Right kidney (tissue), 1 donor: ENCODE data around the gene PXT1.
A peak's percentile ranks its signal among the peaks of the same experiment; 100 is the strongest.
"Not testable (repeated sequence)": the region's sequence is repeated elsewhere in the genome, so short reads cannot be mapped to it uniquely, and the experiment has no call there.

Experiments used
- DNase-seq: peaks from one replicate; pipeline ENCODE4 v3.0.0-alpha.2; 2016

PXT1 gene

DNA sequence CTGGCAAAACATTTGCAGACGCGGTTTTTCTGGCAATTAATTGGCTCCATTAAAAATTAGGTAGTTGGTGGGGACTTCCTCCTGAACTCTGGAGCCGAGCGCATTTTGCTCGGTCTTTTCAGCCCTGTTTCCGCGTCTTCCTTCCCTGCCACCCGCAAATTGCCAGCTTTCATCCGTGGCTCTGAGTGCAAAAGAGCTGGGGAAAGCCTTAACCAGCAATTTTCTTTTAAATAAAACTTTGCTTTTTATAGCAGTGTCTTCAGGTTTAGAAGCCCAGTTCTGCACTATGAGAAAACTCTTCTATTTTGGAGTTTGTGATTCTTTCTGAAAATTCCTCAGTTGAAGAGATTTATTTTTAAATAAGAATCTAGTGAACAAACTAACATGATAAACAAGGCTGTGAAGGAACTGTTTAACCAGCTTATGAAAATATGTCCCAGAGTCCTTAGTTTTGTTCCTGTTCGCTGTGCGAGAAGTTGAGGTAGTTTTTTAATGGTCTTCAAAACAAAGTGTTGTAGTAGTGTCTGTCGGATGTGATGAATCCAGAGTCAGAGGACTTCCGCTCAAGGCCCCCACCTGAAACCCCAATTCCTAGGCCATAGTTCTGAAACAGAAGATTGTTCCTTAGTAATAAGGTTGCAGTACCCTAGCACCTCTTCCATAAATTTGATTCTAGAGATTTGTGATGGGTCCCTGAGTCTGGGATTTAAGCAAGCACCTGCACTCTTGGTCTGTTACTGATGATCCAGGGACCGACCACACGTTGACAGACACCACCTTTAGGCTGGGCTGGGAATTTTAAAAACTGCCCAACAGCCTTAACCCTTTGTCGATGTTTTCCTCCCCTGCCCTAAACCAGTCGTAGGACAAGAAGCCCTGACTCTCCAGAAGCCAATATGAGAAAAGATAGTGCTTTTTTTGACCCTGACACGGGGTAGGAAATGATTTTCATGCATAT lies 1.1 kb upstream of the PXT1 start:
- peak; percentile 38 for DNase-seq

DNA sequence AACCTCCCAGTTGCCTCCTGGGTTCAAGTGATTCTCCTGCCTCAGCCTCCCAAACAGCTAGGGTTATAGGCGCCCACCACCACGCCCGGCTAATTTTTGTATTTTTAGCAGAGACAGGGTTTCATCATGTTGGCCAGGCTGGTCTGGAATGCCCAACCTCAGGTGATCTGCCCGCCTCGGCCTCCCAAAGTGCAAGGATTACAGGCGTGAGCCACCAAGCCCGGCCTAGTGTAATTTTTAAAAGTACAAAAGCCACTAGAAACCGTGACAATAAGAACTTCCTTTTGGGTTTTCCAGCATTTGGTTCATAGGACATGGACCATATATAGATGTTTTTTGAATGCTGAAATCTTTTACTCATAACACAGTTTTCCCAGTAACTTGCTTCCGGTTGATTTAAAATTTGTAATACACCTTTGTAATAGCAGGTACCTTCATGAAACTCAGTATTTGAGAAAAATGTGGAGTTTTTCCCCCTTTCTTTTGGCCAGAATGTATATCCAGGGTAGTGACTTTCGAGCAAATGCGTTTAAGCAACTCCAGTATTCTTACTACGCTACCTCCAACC lies 467 bp downstream of the PXT1 start:
- DNase-seq, result no peak

- DNase-seq, result peak; percentile 19
Measured at GRCh38 chr6:36441307-36441894, 1.3 kb downstream of the PXT1 start.

DNA sequence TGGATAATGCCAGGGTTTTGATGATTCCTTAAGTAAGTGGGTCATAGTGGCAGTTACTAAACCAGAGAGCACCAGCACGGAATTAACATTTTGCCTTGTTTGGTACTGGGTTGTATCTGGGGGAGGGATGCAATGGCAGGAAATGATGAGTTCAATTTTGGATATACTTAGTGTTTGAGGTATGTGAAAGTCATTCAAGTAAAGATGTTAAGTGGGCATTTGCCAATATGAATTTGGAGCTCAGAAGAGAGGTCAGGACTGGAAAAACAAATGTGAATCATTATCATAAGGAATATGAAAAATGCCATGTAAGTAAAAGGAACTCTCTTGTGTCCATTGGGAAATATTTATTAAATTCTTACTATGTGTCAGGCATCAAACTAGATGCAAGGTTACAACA lies 6.2 kb downstream of the PXT1 start:
- DNase-seq, result no peak

GRCh38 chr6:36432151-36432671 lies 10.4 kb downstream of the PXT1 start:
- no peak for DNase-seq

- no peak for DNase-seq
Measured at GRCh38 chr6:36431197-36431596, 11.5 kb downstream of the PXT1 start.

DNA sequence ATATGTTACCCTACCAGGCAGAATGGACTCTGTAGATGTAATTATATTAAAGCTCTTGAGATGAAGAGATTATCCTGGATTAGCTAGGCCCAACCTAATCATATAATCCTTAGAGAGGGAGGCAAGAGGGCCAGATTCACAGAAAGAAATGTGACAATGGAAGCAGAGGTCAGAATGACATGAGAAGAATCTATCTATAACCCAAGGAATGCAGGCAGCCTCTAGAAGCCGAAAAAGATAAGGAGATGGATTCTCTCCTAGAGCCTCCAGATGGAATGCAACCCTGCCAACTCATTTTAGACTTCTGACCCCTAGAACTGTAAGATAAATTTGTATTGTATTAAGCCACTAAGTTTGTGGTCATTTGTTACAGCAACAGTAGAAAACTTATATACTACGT lies 12.3 kb downstream of the PXT1 start:
- no peak for DNase-seq

GRCh38 chr6:36428911-36429310 lies 13.7 kb downstream of the PXT1 start:
- DNase-seq, result no peak

- no peak for DNase-seq
Measured at GRCh38 chr6:36426622-36427021, 16.0 kb downstream of the PXT1 start.

- peak; percentile 91 for DNase-seq
Measured at GRCh38 chr6:36423101-36423824, 19.4 kb downstream of the PXT1 start.

GRCh38 chr6:36422714-36423100 lies 19.9 kb downstream of the PXT1 start:
- no peak for DNase-seq

DNA sequence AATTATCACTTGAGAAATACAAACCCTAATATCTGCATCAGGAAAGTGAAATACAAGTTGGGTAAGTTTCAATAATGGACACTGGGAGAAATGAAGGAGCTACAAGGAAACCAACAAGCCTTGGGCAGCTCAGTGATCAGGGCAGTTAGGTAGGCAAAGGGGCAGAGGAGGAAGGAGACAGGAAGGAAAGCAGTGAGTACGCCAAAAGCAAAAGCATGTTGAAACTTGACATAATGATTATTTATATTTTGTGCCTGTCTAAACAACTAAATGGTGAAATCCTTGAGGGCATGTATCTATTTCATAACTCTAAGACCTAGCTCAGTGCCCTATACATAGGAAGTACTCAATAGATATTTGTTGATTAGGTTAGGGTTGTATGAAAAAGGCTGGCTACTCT lies 23.3 kb downstream of the PXT1 start:
- DNase-seq, result no peak

GRCh38 chr6:36418558-36418957 lies 24.1 kb downstream of the PXT1 start:
- no peak for DNase-seq

GRCh38 chr6:36414481-36414880 lies 28.2 kb downstream of the PXT1 start:
- no peak for DNase-seq

DNA sequence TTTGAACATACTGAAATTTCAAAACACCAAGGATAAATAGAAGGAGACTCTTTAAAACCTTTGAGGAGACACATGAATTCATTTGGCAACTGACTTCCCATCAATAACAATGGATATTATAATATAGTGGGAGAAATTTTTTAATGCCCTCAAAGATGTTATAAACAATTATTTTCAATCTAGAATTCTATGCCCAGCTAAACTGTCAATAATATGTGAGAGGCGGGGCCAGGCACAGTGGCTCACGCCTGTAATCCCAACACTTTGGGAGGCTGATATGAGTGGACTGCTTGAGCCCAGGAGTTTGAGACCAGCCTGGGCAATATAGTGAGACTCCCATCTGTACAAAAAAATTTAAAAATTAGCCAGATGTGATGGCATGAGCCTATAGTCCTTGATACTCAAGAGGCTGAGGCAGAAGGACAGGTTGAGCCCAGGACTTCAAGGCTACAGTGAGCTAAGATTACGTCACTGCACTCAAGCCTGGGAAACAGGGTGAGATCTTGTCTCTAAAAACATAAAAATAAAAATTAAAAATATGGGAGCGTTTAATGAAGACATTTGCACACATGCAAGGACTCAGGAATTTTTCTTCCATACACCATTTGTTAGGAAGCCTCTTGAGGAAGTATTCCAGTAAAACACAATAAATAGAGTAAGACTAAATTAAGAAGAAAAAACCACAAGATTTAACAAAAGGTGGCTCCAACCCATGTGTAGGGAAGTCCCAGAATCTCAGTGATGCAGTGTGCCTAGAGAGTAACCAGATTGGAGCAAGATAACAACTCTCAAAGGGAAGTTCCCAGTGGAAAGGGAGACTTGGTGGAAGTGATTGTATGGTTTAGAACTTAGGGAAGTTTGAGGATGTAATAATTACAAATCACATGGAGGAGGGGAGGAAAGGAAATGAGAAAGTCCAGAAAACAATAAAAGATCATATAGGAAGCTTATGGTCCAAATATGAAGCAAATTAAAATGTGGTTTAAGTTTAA lies 28.9 kb downstream of the PXT1 start:
- no peak for DNase-seq

DNA sequence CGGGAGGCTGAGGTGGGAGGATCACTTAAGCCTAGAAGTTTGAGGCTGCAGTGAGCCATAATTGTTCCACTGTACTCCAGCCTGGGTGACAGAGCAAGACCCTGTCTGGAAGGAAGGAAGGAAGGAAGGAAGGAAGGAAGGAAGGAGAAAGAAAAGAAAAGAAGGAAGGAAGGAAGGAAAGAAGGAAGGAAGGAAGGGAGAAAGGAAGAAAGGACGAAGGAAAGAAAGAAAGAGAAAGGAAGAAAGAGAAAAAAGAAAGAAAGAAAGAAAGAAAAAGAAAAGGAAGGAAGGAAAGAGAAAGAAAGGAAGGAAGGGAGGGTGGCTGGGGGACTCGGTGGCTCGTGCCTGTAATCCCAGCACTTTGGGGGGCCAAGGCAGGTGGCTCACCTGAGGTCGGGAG lies 32.9 kb downstream of the PXT1 start:
- not testable (repeated sequence) for DNase-seq

- DNase-seq, result no peak
Measured at GRCh38 chr6:36404164-36404563, 38.5 kb downstream of the PXT1 start.

DNA sequence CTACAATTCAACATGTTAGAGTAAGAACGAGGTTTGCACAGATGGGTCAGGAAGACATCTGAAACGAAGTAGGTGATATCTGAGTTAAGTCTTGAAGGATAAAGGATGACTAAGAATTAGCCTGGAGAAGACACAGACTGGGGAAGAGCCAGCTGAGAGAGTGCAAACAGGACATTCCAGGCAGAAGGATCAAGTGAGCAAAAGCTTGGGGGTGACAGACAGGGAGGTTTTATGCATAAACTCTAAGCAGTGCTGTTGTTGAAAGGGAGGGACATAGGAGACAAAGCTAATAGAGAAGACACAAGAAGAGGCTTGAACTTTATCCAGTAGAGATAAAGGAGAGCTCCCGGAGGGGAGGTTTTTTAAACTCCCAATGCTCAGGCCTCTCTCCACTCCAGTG lies 40.2 kb downstream of the PXT1 start:
- DNase-seq, result no peak

DNA sequence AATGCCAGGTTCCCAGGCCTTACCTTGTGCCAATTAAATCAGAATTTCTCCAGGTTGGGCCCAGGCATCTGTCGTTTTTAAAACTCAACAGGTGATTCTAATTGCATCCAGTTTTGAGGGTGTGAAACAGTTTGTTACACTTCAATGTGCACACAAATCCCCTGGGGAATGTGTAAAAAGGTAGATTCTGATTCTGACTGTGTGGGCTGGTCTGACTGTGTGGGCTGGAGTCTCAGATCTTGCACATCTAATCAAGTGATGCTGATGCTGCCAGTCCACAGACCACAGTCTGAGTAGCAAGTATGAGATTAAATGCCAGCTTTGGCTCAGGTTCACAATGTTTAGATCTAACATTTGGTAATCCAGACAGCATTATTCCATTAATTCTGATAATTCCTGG lies 42.7 kb downstream of the PXT1 start:
- no peak for DNase-seq

GRCh38 chr6:36392621-36393020 lies 50.0 kb downstream of the PXT1 start:
- no peak for DNase-seq

DNA sequence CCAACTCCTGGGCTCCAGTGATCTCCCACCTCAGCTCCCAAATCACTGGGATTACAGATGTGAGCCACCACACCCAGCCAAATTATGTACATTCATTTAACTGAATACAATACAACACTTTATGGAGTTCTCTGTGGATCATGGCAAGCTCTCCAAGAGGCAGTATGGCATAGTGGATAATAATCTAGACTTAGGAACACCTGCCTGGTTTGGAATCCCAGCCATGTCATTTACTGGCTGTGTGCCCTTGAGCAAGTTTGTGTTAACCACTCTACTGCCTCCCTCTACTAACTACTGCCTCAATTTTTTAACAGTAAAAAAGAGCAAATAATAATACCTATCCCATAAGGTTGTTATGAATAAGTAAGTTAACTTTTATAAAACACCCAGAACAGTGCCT lies 53.3 kb downstream of the PXT1 start:
- DNase-seq, result no peak
